Adipocyte (in vitro differentiated cells): Measurements from ENCODE around the gene EIF3C.
"Not testable (repeated sequence)": the region's sequence is repeated elsewhere in the genome, so short reads cannot be mapped to it uniquely, and the experiment has no call there.

Experiments
- DNase-seq: peaks from one replicate; pipeline ENCODE4 v3.0.0-alpha.2; 2015; ENCODE audit warnings: low read depth
- H3K27me3 ChIP-seq: replicated peaks from 2 replicates; pipeline ENCODE4 v1.7.0; 2013; ENCODE audit warnings: mild to moderate bottlenecking, low read length, moderate library complexity; ENCODE audit not compliant: control insufficient read depth, insufficient read depth
- H3K36me3 ChIP-seq: 2 replicates; pipeline ENCODE4 v1.7.0; 2013; ENCODE audit warnings: low read length, mild to moderate bottlenecking, moderate library complexity; ENCODE audit not compliant: control insufficient read depth, insufficient read depth, severe bottlenecking
- H3K4me1 ChIP-seq: 2 replicates; pipeline ENCODE4 v1.7.0; 2013; ENCODE audit warnings: mild to moderate bottlenecking, low read length, moderate library complexity; ENCODE audit not compliant: control insufficient read depth, insufficient read depth
- H3K4me3 ChIP-seq: 2 replicates; pipeline ENCODE4 v1.7.0; 2013; ENCODE audit warnings: mild to moderate bottlenecking, low read length, moderate library complexity
- H3K9ac ChIP-seq: 2 replicates; pipeline ENCODE4 v1.7.0; 2013; ENCODE audit warnings: mild to moderate bottlenecking, low read length, moderate library complexity
- H3K9me3 ChIP-seq: 2 replicates; pipeline ENCODE4 v1.7.0; 2013; ENCODE audit warnings: mild to moderate bottlenecking, low read length, moderate library complexity; ENCODE audit not compliant: control insufficient read depth

Gene EIF3C

GRCh38 chr16:28711220-28712083 lies at the start of gene EIF3C:
Gene EIF3C (plus strand): TSS chr16:28711464. CDS start chr16:28711687, 223 bp downstream.
- not testable (repeated sequence) for H3K9ac ChIP-seq, H3K36me3 ChIP-seq, H3K9me3 ChIP-seq, H3K27me3 ChIP-seq, DNase-seq, H3K4me1 ChIP-seq, H3K4me3 ChIP-seq

GRCh38 chr16:28666264-28666663 lies 45.0 kb upstream of the EIF3C start:
- H3K9me3 ChIP-seq, H3K4me1 ChIP-seq, H3K27me3 ChIP-seq, DNase-seq, H3K9ac ChIP-seq, H3K36me3 ChIP-seq, H3K4me3 ChIP-seq: not testable (repeated sequence)

GRCh38 chr16:28667480-28667879 lies 43.8 kb upstream of the EIF3C start:
- not testable (repeated sequence) for H3K4me3 ChIP-seq, H3K9me3 ChIP-seq, H3K27me3 ChIP-seq, H3K9ac ChIP-seq, DNase-seq, H3K4me1 ChIP-seq, H3K36me3 ChIP-seq

GRCh38 chr16:28668199-28668598 lies 43.1 kb upstream of the EIF3C start:
- H3K9me3 ChIP-seq, H3K9ac ChIP-seq, H3K4me1 ChIP-seq, DNase-seq, H3K27me3 ChIP-seq, H3K4me3 ChIP-seq, H3K36me3 ChIP-seq: not testable (repeated sequence)

- H3K4me1 ChIP-seq, H3K27me3 ChIP-seq, H3K9ac ChIP-seq, H3K4me3 ChIP-seq, H3K36me3 ChIP-seq, DNase-seq, H3K9me3 ChIP-seq: not testable (repeated sequence)
Measured at GRCh38 chr16:28688327-28688952, 22.8 kb upstream of the EIF3C start.

GRCh38 chr16:28689425-28689824 lies 21.8 kb upstream of the EIF3C start:
- H3K27me3 ChIP-seq, DNase-seq: not testable (repeated sequence)

GRCh38 chr16:28691722-28692121 lies 19.5 kb upstream of the EIF3C start:
- not testable (repeated sequence) for H3K36me3 ChIP-seq, H3K4me3 ChIP-seq, H3K4me1 ChIP-seq, DNase-seq, H3K9ac ChIP-seq, H3K9me3 ChIP-seq, H3K27me3 ChIP-seq

More at GRCh38 chr16:28689425-28689824, 21.8 kb upstream of the EIF3C start:
- H3K9ac ChIP-seq, H3K36me3 ChIP-seq, H3K9me3 ChIP-seq, H3K4me1 ChIP-seq, H3K4me3 ChIP-seq: not testable (repeated sequence)

GRCh38 chr16:28693257-28693950 lies 17.9 kb upstream of the EIF3C start:
- not testable (repeated sequence) for H3K4me3 ChIP-seq, H3K27me3 ChIP-seq, H3K36me3 ChIP-seq, H3K4me1 ChIP-seq, DNase-seq, H3K9ac ChIP-seq, H3K9me3 ChIP-seq

- not testable (repeated sequence) for H3K9me3 ChIP-seq, H3K4me3 ChIP-seq, H3K9ac ChIP-seq, H3K27me3 ChIP-seq, H3K4me1 ChIP-seq, DNase-seq, H3K36me3 ChIP-seq
Measured at GRCh38 chr16:28699792-28700191, 11.5 kb upstream of the EIF3C start.

GRCh38 chr16:28700349-28700748 lies 10.9 kb upstream of the EIF3C start:
- not testable (repeated sequence) for H3K4me3 ChIP-seq, H3K9ac ChIP-seq, DNase-seq, H3K4me1 ChIP-seq, H3K9me3 ChIP-seq, H3K27me3 ChIP-seq, H3K36me3 ChIP-seq

GRCh38 chr16:28701384-28701783 lies 9.9 kb upstream of the EIF3C start:
- not testable (repeated sequence) for H3K9ac ChIP-seq, H3K27me3 ChIP-seq, H3K36me3 ChIP-seq, DNase-seq, H3K4me1 ChIP-seq, H3K4me3 ChIP-seq, H3K9me3 ChIP-seq
